K562 (cell line): ENCODE results near the gene ANXA8. TPM values are rescaled to one million over a fixed set of nuclear protein-coding genes. Genes with fewer than 3 reads are reported as not detected.

ENCODE experiments used
- ATAC-seq: fragments of 200-7000 bp; cut with Tn5 transposase; 3 replicates; pipeline ENCODE4 v1.9.1; 2020; ENCODE audit warnings: moderate library complexity
- BruUV-seq: library from RNA; stranded (reverse); fragments of 400-500 nt; replicated peaks from 2 replicates; lab custom pipeline; 2021; lab: Mats Ljungman, UMichigan
- CTCF ChIA-PET: fragments of 300-600 bp; formaldehyde crosslinking; extraction: SDS; loops from one replicate; lab custom pipeline; 2021; ENCODE audit warnings: low intra/inter-chr PET ratio; lab: Yijun Ruan, JAX
- POLR2A ChIA-PET: fragments of 300-600, 350-650 bp; sonication (Branson Sonifier 250); formaldehyde crosslinking; extraction: SDS; loops from one replicate; lab custom pipeline; 2021; ENCODE audit warnings: antibody characterized with exemption, inconsistent platforms; lab: Yijun Ruan, JAX
- DNase-seq, 4 experiments: peaks; one replicate each; pipeline versions ENCODE4 v3.0.0 to v3.0.0-alpha.2; 2011 to 2018; ENCODE audit warnings: low spot score in 3 of 4, mixed read lengths in 3 of 4; ENCODE audit errors: extremely low read depth in 1 of 4
- FAIRE-seq: peaks from 2 replicates; lab custom pipeline; 2011; peaks lifted over from hg19 to GRCh38; lab: Jason Lieb, UNC
- H2AFZ ChIP-seq: 2 replicates; pipeline ENCODE4 v1.6.0; 2011; ENCODE audit warnings: low read depth, low read length, control low read depth, inconsistent platforms
- H3K27ac ChIP-seq: fragments of 200-600 bp; 3 replicates; pipeline ENCODE4 v1.8.0; 2011; ENCODE audit warnings: low read depth, mild to moderate bottlenecking, control low read depth, inconsistent platforms, low read length, moderate library complexity, mixed read lengths; ENCODE audit errors: extremely low read depth
- H3K27me3 ChIP-seq, 2 experiments: fragments of 300-600 bp in 1 of 2; 2 replicates in 1 of 2; 3 replicates in 1 of 2; pipeline versions ENCODE4 v1.6.0 to v1.8.0; 2011; ENCODE audit warnings: inconsistent platforms in 2 of 2, low read length in 2 of 2, mild to moderate bottlenecking in 1 of 2, mixed read lengths in 1 of 2, moderate library complexity in 1 of 2; ENCODE audit not compliant: control insufficient read depth in 2 of 2, insufficient read depth in 2 of 2
- H3K36me3 ChIP-seq: fragments of 300-600 bp; 3 replicates; pipeline ENCODE4 v1.8.0; 2011; ENCODE audit warnings: mild to moderate bottlenecking, low read length, inconsistent platforms; ENCODE audit not compliant: control insufficient read depth, insufficient read depth
- H3K4me1 ChIP-seq, 2 experiments: fragments of 200-600 bp in 1 of 2; replicated peaks in 1 of 2; 2 replicates in 1 of 2; 3 replicates in 1 of 2; pipeline versions ENCODE4 v1.5.1 to v1.8.0; 2011; ENCODE audit warnings: inconsistent platforms in 2 of 2, low read length in 2 of 2, mild to moderate bottlenecking in 1 of 2, mixed read lengths in 1 of 2, moderate library complexity in 1 of 2; ENCODE audit not compliant: control insufficient read depth in 2 of 2, insufficient read depth in 2 of 2
- H3K4me2 ChIP-seq: 2 replicates; pipeline ENCODE4 v1.6.1; 2011; ENCODE audit warnings: low read length, control low read depth, inconsistent platforms, mixed read lengths; ENCODE audit not compliant: insufficient read depth
- H3K4me3 ChIP-seq: fragments of 200-600 bp; sonication (generic), shearing (Covaris generic); 2 replicates; pipeline ENCODE4 v1.5.1; 2016; ENCODE audit warnings: control low read depth, inconsistent platforms
- H3K79me2 ChIP-seq: fragments of 200-600 bp; 3 replicates; pipeline ENCODE4 v1.8.0; 2011; ENCODE audit warnings: low read length, inconsistent platforms; ENCODE audit not compliant: control insufficient read depth, insufficient read depth
- H3K9ac ChIP-seq, 2 experiments: 2 replicates each; pipeline versions ENCODE4 v1.6.0 to v1.6.1; 2011; ENCODE audit warnings: low read depth in 2 of 2, low read length in 2 of 2, control low read depth in 1 of 2, inconsistent platforms in 1 of 2, mild to moderate bottlenecking in 1 of 2, mixed read lengths in 1 of 2; ENCODE audit not compliant: insufficient read depth in 1 of 2
- H3K9me1 ChIP-seq: one replicate; pipeline ENCODE4 v1.6.0; 2011; ENCODE audit warnings: inconsistent platforms, mild to moderate bottlenecking, low read length, moderate library complexity; ENCODE audit not compliant: control insufficient read depth, insufficient read depth
- H3K9me3 ChIP-seq: replicated peaks from 2 replicates; pipeline ENCODE4 v1.5.1; 2011; ENCODE audit warnings: low read depth, low read length, inconsistent platforms; ENCODE audit not compliant: control insufficient read depth, insufficient read depth
- H4K20me1 ChIP-seq: replicated peaks from 2 replicates; pipeline ENCODE4 v1.6.1; 2011; ENCODE audit warnings: low read length, inconsistent platforms, mixed read lengths; ENCODE audit not compliant: control insufficient read depth, insufficient read depth
- C11orf30 ChIP-seq: fragments of 450-650 bp; IDR thresholded peaks from 2 replicates; pipeline ENCODE4 v1.6.1; 2016; ENCODE audit warnings: low read depth, mild to moderate bottlenecking
- GABPB1 ChIP-seq: sonication (generic); formaldehyde crosslinking; IDR thresholded peaks from 2 replicates; pipeline ENCODE4 v1.8.0; 2022; ENCODE audit warnings: mild to moderate bottlenecking, missing genetic modification reagents
- LEF1 ChIP-seq: fragments of 450-650 bp; IDR thresholded peaks from 2 replicates; pipeline ENCODE4 v1.6.1; 2016; ENCODE audit warnings: mild to moderate bottlenecking
- MGA ChIP-seq: fragments of 450-650 bp; IDR thresholded peaks from 2 replicates; pipeline ENCODE4 v1.6.1; 2016; ENCODE audit warnings: mild to moderate bottlenecking, moderate library complexity
- NFYB ChIP-seq: IDR thresholded peaks from 2 replicates; pipeline ENCODE4 v1.6.1; 2011; ENCODE audit warnings: mild to moderate bottlenecking, moderate library complexity; ENCODE audit not compliant: insufficient read length; ENCODE audit errors: extremely low read depth
- TFAM ChIP-seq: fragments of 250-450 bp; sonication (Bioruptor Pico); conservative IDR thresholded peaks from 2 replicates; pipeline ENCODE4 v1.5.0; 2021; ENCODE audit warnings: mild to moderate bottlenecking, moderate library complexity
- ZMIZ1 ChIP-seq, 2 experiments: fragments of 150-350 bp in 1 of 2; IDR thresholded peaks; 2 replicates each; pipeline ENCODE4 v1.6.1; 2012 to 2016; ENCODE audit warnings: low read depth in 2 of 2, low read length in 2 of 2, mild to moderate bottlenecking in 1 of 2, moderate library complexity in 1 of 2
- WGBS: fragments of 100-300 bp; shearing (Covaris generic); methylation state at CpG from one replicate; pipeline ENCODE4 v1.1.6; 2016; ENCODE audit warnings: low coverage, mixed read lengths; ENCODE audit not compliant: insufficient coverage; ENCODE audit errors: missing lambda C conversion rate; 5-methylcytosine and 5-hydroxymethylcytosine counted together
- in situ Hi-C: fragments of 300-500 bp; cut with MboI; formaldehyde crosslinking; loops from 4 replicates; pipeline ENCODE4 v1.15.0; 2018; ENCODE audit warnings: inconsistent platforms, mixed read lengths
- intact Hi-C: fragments of 100-400 bp; cut with micrococcal nuclease; formaldehyde crosslinking; loops from 2 replicates; pipeline ENCODE4 v1.14.2; 2022
- polyA plus RNA-seq, 8 experiments: library from polyadenylated mRNA; depleted of rRNA in 4 of 8; stranded (reverse) in 5 of 8; unstranded in 3 of 8; fragments of >200 nt; fragmentation: Nextera tagmentation in 2 of 8; fragmentation: Illumina TruSeq in 1 of 8; extraction: Ambion mirVana in 2 of 8; extraction: Trizol in 1 of 8; gene quantifications; 2 replicates each; pipeline versions ENCODE4 v1.2.1 to v1.2.3, GENCODE V29; 2011 to 2014; ENCODE audit warnings: inconsistent platforms in 1 of 8, missing spikeins in 1 of 8
- total RNA-seq, 7 experiments: library from RNA; depleted of rRNA in 6 of 7; stranded (reverse); fragments of >200 nt in 6 of 7; fragmentation: Illumina TruSeq in 2 of 7; extraction: Trizol in 2 of 7; gene quantifications; 2 replicates each; pipeline versions ENCODE4 v1.2.1 to v1.2.3, GENCODE V29; 2011 to 2021; ENCODE audit warnings: low replicate concordance in 1 of 7

ANXA8 gene
- total and polyA plus RNA-seq, 9 of the 15 experiments (the other 6 are each of a cell fraction or from before 2014, with no cell fraction given): not detected

- no peaks in the 10 kb centered on the region for H3K36me3 ChIP-seq
- no peak overlapping the region for H3K9ac ChIP-seq
- H3K79me2 ChIP-seq: no peaks in the 10 kb centered on the region
- H2AFZ ChIP-seq: no peak overlapping the region
- no peak overlapping the region for H3K4me3 ChIP-seq
- BruUV-seq: no TSS peak
- ChIA-PET POLR2A (no interaction called here), CTCF (no interaction called here)
- in situ Hi-C loops (loop anchor here (25.0 kb wide), 1 partner anchor 115 kb away; no protein-coding TSS in a partner anchor), intact Hi-C loops (no loop called here)
- H3K4me2 ChIP-seq: no peak overlapping the region
- H3K9me1 ChIP-seq: no peaks in the 10 kb centered on the region
- peaks cover 0 to 4% of the 10 kb centered on the region in 2 experiments; a peak in 1 of 5 replicates for H3K4me1 ChIP-seq
- H4K20me1 ChIP-seq: no peaks in the 10 kb centered on the region; the same call in 1 of the 2 replicates
- no peaks in the 10 kb centered on the region for H3K9me3 ChIP-seq
- DNase-seq (peak in 1 of 4 experiments; percentile 0), ATAC-seq (no peak), FAIRE-seq (no peak)
- peaks cover 15 to 30% of the 10 kb centered on the region in 2 experiments; a peak in 4 of 5 replicates for H3K27me3 ChIP-seq
- 9% methylated on average over 3 of the region's 3 CpGs for WGBS
- H3K27ac ChIP-seq: no peak overlapping the region
- TF ChIP-seq MGA (no peak), LEF1 (no peak), GABPB1 (no peak), NFYB (no peak), ZMIZ1 (IDR thresholded peaks at IDR 0.05; ENCODE audit: low read depth in 2 of 2, low read length in 2 of 2) (no peak), TFAM (CRISPR knock-in tag) (no peak), C11orf30 (no peak)
These were observed 36.2 kb downstream of the ANXA8 start for GRCh38 chr10:47447705-47448104.
